Measurements from ENCODE around the gene ULBP2.
"Not testable (repeated sequence)": the region's sequence is repeated elsewhere in the genome, so short reads cannot be mapped to it uniquely, and the experiment has no call there.

Gene ULBP2

DNA sequence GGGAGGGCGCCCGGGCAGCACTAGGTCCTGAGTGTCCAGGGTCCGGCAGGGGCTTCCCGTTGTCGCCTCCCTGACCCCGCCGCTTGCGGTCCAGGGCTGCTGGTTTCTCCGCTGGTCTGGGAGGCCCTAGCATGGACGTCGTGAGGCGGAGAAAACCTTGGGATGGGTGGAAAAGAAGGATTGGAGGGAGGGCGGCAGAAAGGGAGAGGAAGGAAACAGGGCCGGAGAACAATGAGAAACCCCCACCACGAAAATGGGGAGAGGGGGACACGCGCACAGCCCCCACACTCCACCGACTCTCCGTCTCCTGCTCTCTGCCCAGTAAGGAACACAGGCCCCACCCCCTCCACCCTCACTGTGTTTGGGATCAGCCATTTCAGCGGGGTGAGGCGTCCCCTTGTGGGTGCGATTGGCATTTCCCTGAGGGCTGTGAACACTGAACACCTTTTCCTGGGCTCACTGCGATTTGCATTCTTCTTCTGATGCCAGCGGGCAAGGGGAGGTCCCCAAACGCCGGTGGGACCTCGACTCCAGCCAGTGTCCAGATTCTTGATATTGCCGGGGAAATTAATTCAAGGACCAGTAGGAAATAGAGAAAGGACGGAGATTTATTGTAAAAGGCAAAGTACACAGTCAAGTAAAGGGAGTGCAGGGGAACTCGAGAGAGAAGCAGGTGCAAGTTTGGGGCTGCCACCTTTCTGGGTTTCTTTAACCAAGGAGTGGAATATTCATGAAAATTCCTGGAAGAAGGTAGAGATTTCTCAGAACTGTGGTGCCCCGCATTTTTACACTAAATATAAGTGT is 15.6 kb upstream of the ULBP2 start:
- peak; percentile 25 for DNase-seq (ENCODE audit: low read depth)
- TF ChIP-seq, protein P1, sequence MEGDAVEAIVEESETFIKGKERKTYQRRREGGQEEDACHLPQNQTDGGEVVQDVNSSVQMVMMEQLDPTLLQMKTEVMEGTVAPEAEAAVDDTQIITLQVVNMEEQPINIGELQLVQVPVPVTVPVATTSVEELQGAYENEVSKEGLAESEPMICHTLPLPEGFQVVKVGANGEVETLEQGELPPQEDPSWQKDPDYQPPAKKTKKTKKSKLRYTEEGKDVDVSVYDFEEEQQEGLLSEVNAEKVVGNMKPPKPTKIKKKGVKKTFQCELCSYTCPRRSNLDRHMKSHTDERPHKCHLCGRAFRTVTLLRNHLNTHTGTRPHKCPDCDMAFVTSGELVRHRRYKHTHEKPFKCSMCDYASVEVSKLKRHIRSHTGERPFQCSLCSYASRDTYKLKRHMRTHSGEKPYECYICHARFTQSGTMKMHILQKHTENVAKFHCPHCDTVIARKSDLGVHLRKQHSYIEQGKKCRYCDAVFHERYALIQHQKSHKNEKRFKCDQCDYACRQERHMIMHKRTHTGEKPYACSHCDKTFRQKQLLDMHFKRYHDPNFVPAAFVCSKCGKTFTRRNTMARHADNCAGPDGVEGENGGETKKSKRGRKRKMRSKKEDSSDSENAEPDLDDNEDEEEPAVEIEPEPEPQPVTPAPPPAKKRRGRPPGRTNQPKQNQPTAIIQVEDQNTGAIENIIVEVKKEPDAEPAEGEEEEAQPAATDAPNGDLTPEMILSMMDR (IDR thresholded peaks at IDR 0.05; ENCODE audit: control insufficient read depth, insufficient read depth, low read depth, low read length, missing control alignments): peak; percentile 96
- H3K4me3 ChIP-seq (ENCODE audit: control insufficient read depth, low read depth, low read length): peak overlapping the region; percentile 46

DNA sequence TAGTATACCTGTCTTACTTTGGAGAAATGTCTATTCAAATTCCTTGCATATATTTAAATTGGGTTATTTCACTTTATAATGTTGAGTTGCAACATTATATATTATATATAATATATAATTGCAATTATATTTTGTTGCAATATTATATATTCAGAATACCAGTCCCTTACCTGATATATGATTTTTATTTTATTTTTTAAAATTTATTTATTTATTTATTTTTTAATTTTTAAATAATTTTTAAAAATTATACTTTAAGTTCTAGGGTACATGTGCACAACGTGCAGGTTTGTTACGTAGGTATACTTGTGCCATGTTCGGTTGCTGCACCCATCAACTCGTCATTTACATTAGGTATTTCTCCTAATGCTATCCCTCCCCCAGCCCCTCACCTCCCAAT is 14.8 kb upstream of the ULBP2 start:
- not testable (repeated sequence) for DNase-seq (ENCODE audit: low read depth); H3K4me3 ChIP-seq (ENCODE audit: control insufficient read depth, low read depth, low read length)

DNA sequence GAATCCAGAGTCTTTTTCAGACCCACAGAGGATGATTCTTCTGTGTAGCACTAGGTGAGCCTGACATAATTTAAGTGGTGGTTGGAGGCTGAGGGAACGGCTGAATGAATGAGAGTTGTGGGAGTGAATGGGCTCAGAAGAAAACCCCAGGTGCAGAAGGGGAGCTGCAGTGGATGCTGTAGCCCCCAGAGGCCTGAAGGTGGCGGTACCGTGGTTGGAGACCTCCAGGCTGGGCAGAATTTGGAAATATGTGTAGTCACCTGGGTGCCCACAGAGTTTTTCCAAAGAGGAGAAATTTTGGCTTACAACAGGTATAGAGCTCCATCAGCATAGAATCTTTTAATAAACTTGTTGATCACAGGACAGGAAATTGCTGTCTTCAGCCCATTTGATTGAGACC is 12.4 kb upstream of the ULBP2 start:
- no peak overlapping the region for H3K4me3 ChIP-seq (ENCODE audit: control insufficient read depth, low read depth, low read length)
- no peak for DNase-seq (ENCODE audit: low read depth)
- TF ChIP-seq, protein P1 (IDR thresholded peaks at IDR 0.05; ENCODE audit: control insufficient read depth, insufficient read depth, low read depth, low read length, missing control alignments): peak; percentile 58

DNA sequence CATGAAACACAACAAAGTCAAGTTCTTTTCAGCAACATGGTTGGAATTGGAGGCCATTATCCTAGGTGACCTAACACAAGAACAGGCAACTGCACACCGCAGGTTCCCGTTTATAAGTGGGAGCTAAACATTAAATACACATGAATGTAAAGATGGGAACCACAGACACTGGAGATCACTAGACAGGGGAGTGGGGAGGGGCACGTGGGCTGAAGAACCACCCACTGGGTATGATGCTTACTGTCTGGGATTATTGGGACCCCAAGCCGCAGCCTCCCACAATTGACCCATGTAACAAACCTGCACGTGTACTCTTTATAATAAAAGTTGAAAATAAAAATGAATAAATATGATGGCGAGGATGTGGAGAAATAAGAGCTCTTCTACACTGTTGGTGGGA is 10.3 kb upstream of the ULBP2 start:
- no peak overlapping the region for H3K4me3 ChIP-seq (ENCODE audit: control insufficient read depth, low read depth, low read length)
- TF ChIP-seq, protein P1 (IDR thresholded peaks at IDR 0.05; ENCODE audit: control insufficient read depth, insufficient read depth, low read depth, low read length, missing control alignments): no peak
- no peak for DNase-seq (ENCODE audit: low read depth)

DNA sequence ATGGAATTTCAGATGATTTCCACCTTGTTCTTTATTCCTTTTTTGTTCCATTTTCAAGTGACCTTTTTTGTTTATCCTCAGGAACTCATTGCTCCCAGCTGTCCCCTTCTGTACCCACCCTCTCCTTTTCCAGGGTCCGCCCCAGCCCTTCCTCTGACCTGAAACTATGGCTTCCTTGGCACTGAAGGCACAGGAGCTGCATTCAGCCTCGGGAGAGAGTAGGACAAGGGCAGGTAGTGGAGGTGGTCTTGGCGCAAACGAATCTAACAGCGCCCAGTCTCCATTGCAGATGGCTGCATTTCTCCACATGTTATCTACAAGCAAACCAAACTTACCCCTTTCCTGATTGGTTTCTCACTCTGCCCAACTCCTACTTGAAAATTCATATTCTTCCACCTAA is 8.8 kb upstream of the ULBP2 start:
- TF ChIP-seq, protein P1 (IDR thresholded peaks at IDR 0.05; ENCODE audit: control insufficient read depth, insufficient read depth, low read depth, low read length, missing control alignments): no peak
- DNase-seq (ENCODE audit: low read depth): no peak
- H3K4me3 ChIP-seq (ENCODE audit: control insufficient read depth, low read depth, low read length): no peak overlapping the region

DNA sequence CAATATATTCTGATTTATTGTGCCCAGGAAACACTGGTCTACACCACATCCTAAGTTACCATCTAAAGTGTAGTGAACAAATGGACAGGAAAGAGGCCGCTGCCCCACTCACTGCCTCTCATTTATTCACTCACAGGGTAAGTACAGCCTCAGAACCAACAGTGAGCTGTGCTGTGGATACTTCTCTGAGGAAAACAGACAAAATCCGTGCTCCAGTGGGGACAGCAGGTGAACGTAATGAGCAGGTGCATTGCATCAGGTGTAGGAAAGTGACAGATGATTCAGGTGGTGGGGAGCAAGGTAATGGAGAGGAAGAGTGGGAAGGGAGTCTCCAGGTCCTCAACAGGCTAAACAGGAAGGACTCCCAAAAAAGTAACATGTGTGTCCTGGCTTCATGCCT is 8.4 kb upstream of the ULBP2 start:
- TF ChIP-seq, protein P1 (IDR thresholded peaks at IDR 0.05; ENCODE audit: control insufficient read depth, insufficient read depth, low read depth, low read length, missing control alignments): no peak
- H3K4me3 ChIP-seq (ENCODE audit: control insufficient read depth, low read depth, low read length): no peak overlapping the region
- DNase-seq (ENCODE audit: low read depth): no peak

DNA sequence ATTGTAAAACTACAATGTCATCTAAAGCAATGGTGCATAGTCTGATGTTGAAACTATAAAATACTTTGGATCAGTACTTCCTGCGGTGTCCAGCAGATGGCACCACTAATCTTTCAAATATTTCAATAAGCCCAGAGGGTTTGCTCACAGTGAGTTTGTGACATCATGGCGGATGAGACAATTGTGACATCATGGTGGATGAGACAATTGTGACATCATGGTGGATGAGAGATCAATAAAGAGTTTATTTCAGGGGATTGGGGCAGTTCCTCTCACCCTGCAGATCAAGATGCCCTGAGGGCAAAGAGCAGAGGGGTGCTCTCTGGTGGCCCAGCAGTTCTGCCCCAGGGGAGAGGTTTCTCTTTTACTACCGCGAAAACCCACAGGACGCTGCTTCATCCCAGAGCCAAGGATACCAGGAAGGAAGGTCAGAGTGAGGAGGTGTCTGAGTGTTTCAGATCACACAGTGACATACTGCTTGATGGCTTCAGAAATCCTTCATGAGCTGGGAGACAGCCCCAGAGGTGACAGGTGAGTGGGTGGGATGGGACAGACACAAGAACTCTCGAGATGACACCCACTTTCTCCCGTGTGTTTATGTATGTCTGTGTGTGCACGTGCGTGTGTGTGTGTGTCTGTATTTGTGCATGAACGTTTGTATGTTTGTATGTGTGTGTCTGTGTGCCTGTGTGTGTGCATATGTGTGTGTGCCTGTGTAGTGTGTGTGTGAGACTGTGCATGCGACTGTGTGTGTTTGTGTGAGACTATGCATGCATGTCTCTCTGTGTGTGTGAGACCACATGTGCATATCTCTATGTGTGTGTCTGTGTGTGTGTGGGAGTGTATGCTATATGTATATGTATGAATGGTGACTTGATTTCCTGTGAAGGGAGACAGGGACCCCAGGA is 7.3 kb upstream of the ULBP2 start:
- DNase-seq (ENCODE audit: low read depth): peak; percentile 37
- TF ChIP-seq, protein P1 (IDR thresholded peaks at IDR 0.05; ENCODE audit: control insufficient read depth, insufficient read depth, low read depth, low read length, missing control alignments): peak; percentile 56
- no peak overlapping the region for H3K4me3 ChIP-seq (ENCODE audit: control insufficient read depth, low read depth, low read length)
